HepG2 (cell line): Measurements from ENCODE around the gene MIA3. TPM values are rescaled to one million over a fixed set of nuclear protein-coding genes. Genes with fewer than 3 reads are reported as not detected.

Experiments used
- CBFB ChIP-seq: sonication (generic); formaldehyde crosslinking; IDR thresholded peaks from 2 replicates; pipeline ENCODE4 v1.4.0; 2020; ENCODE audit warnings: missing genetic modification reagents
- FOXJ3 ChIP-seq: sonication (generic); formaldehyde crosslinking; IDR thresholded peaks from 2 replicates; pipeline ENCODE4 v1.4.0; 2020; ENCODE audit warnings: missing genetic modification reagents, mild to moderate bottlenecking, borderline replicate concordance
- GFI1 ChIP-seq: sonication (generic); formaldehyde crosslinking; IDR thresholded peaks from 2 replicates; pipeline ENCODE4 v1.5.0; 2020; ENCODE audit warnings: missing genetic modification reagents, mild to moderate bottlenecking, borderline replicate concordance
- JARID2 ChIP-seq: sonication (generic); formaldehyde crosslinking; IDR thresholded peaks from 2 replicates; pipeline ENCODE4 v1.8.1; 2023; ENCODE audit warnings: missing genetic modification reagents, inconsistent platforms; ENCODE audit not compliant: insufficient replicate concordance
- KLF12 ChIP-seq: sonication (generic); formaldehyde crosslinking; IDR thresholded peaks from 2 replicates; pipeline ENCODE4 v1.4.0; 2020; ENCODE audit warnings: missing genetic modification reagents, borderline replicate concordance
- RARG ChIP-seq: sonication (generic); formaldehyde crosslinking; IDR thresholded peaks from 2 replicates; pipeline ENCODE4 v1.4.0; 2020; ENCODE audit warnings: low read depth, mild to moderate bottlenecking, missing genetic modification reagents
- RFXAP ChIP-seq: sonication (generic); formaldehyde crosslinking; IDR thresholded peaks from 2 replicates; pipeline ENCODE4 v1.4.0; 2020; ENCODE audit warnings: missing genetic modification reagents, borderline replicate concordance
- SP140L ChIP-seq: sonication (generic); formaldehyde crosslinking; IDR thresholded peaks from 2 replicates; pipeline ENCODE4 v1.4.0; 2020; ENCODE audit warnings: missing genetic modification reagents, borderline replicate concordance
- TFAP4 ChIP-seq: sonication (generic); IDR thresholded peaks from 2 replicates; pipeline ENCODE4 v1.6.1; 2016; ENCODE audit warnings: low read depth, borderline replicate concordance
- YEATS2 ChIP-seq: sonication (generic); formaldehyde crosslinking; IDR thresholded peaks from 2 replicates; pipeline ENCODE4 v1.4.0; 2020; ENCODE audit warnings: missing genetic modification reagents, borderline replicate concordance
- ZBTB34 ChIP-seq: sonication (generic); formaldehyde crosslinking; IDR thresholded peaks from 2 replicates; pipeline ENCODE4 v1.8.0; 2022; ENCODE audit warnings: mild to moderate bottlenecking, missing genetic modification reagents
- ZC3H13 ChIP-seq: sonication (generic); formaldehyde crosslinking; IDR thresholded peaks from 2 replicates; pipeline ENCODE4 v1.8.1; 2023; ENCODE audit warnings: mild to moderate bottlenecking, missing genetic modification reagents, moderate library complexity
- ZNF282 ChIP-seq: fragments of 450-650 bp; IDR thresholded peaks from 2 replicates; pipeline ENCODE4 v1.6.1; 2018; ENCODE audit not compliant: partially characterized antibody
- ZNF350 ChIP-seq: sonication (generic); formaldehyde crosslinking; IDR thresholded peaks from 2 replicates; pipeline ENCODE4 v1.4.0; 2020; ENCODE audit warnings: mild to moderate bottlenecking, low read depth, missing genetic modification reagents, borderline replicate concordance
- ZNF704 ChIP-seq: sonication (generic); formaldehyde crosslinking; IDR thresholded peaks from 2 replicates; pipeline ENCODE4 v1.8.1; 2023; ENCODE audit warnings: mild to moderate bottlenecking, inconsistent platforms, moderate library complexity, missing genetic modification reagents, borderline replicate concordance
- ZNF713 ChIP-seq: sonication (generic); formaldehyde crosslinking; IDR thresholded peaks from 2 replicates; pipeline ENCODE4 v1.4.0; 2020; ENCODE audit warnings: mild to moderate bottlenecking, missing genetic modification reagents
- ZNF790 ChIP-seq: sonication (generic); formaldehyde crosslinking; IDR thresholded peaks from 2 replicates; pipeline ENCODE4 v1.8.0; 2022; ENCODE audit warnings: missing genetic modification reagents, mild to moderate bottlenecking, borderline replicate concordance
- ZZZ3 ChIP-seq: sonication (generic); formaldehyde crosslinking; IDR thresholded peaks from 2 replicates; pipeline ENCODE4 v1.4.0; 2020; ENCODE audit warnings: missing genetic modification reagents, mild to moderate bottlenecking, borderline replicate concordance
- polyA plus RNA-seq, 8 experiments: library from polyadenylated mRNA; depleted of rRNA in 3 of 8; stranded (reverse) in 7 of 8; unstranded in 1 of 8; fragments of >200 nt; fragmentation: Illumina TruSeq in 4 of 8; extraction: Trizol in 4 of 8; gene quantifications; 2 replicates each; pipeline versions ENCODE4 v1.2.1 to v1.2.3, GENCODE V29; 2011 to 2016; ENCODE audit warnings: low read depth in 4 of 8, missing spikeins in 1 of 8, mixed read lengths in 1 of 8; ENCODE audit not compliant: insufficient read depth in 1 of 8
- total RNA-seq, 5 experiments: library from RNA; depleted of rRNA; stranded (reverse); fragments of >200 nt; fragmentation: Illumina TruSeq; extraction: Trizol; gene quantifications; 2 replicates each; pipeline ENCODE4 v1.2.3, GENCODE V29; 2016; ENCODE audit warnings: low read depth in 1 of 5

Gene MIA3
- total and polyA plus RNA-seq, 2 of the 13 experiments (the other 11 are each of a cell fraction or from before 2014, with no cell fraction given): 45.6 to 48.7 TPM

- TF ChIP-seq JARID2 (CRISPR knock-in tag) (no peak), GFI1 (CRISPR knock-in tag) (0 out of 2 replicates have a peak, but pooled peaks have one; percentile 28), ZNF350 (CRISPR knock-in tag) (0 out of 2 replicates have a peak, but pooled peaks have one; percentile 77), YEATS2 (CRISPR knock-in tag) (no peak; the same call in 1 of the 2 replicates), CBFB (CRISPR knock-in tag) (peak; percentile 66; the same call in 1 of the 2 replicates), RARG (CRISPR knock-in tag) (no peak), TFAP4 (no peak), KLF12 (peak; percentile 83), FOXJ3 (no peak), ZC3H13 (peak; percentile 70; the same call in 1 of the 2 replicates), ZZZ3 (CRISPR knock-in tag) (0 out of 2 replicates have a peak, but pooled peaks have one; percentile 42), ZNF282 (no peak), ZBTB34 (peak; percentile 51; the same call in 1 of the 2 replicates), ZNF704 (CRISPR knock-in tag) (0 out of 2 replicates have a peak, but pooled peaks have one; percentile 12), ZNF713 (CRISPR knock-in tag) (no peak), RFXAP (peak; percentile 58; the same call in 1 of the 2 replicates), SP140L (CRISPR knock-in tag) (peak; percentile 37; the same call in 1 of the 2 replicates), ZNF790 (no peak)
Measured at GRCh38 chr1:222712253-222713090, 94.6 kb downstream of the MIA3 start, which contains the start of the genes AIDA and BROX (continued).
